H1 (cell line): ENCODE data around the gene ST3GAL3. TPM values are rescaled to one million over a fixed set of nuclear protein-coding genes. Genes with fewer than 3 reads are reported as not detected.

Experiments
- CTCF ChIA-PET: fragments of 300-600 bp; sonication (Branson Sonifier 250); formaldehyde crosslinking; loops from one replicate; lab custom pipeline; 2021; ENCODE audit not compliant: partially characterized antibody; lab: Charles Lee
- POLR2A ChIA-PET: fragments of 300-600 bp; sonication (Branson Sonifier 250); formaldehyde crosslinking; loops from one replicate; lab custom pipeline; 2021; ENCODE audit warnings: inconsistent platforms; ENCODE audit not compliant: partially characterized antibody; lab: Charles Lee
- DNase-seq, 2 experiments: peaks; one replicate each; pipeline versions ENCODE4 v3.0.0 to v3.0.0-alpha.2; 2010 to 2022; ENCODE audit warnings: low spot score in 2 of 2, low read depth in 1 of 2, mixed read lengths in 1 of 2
- FAIRE-seq: peaks from 2 replicates; lab custom pipeline; 2011; peaks lifted over from hg19 to GRCh38; lab: Jason Lieb, UNC
- H2AFZ ChIP-seq: 2 replicates; pipeline ENCODE4 v1.8.1; 2012; ENCODE audit warnings: low read length, inconsistent platforms
- H2AK5ac ChIP-seq: 2 replicates; pipeline ENCODE4 v1.6.1; 2013; ENCODE audit warnings: low read depth, low read length
- H2BK120ac ChIP-seq: replicated peaks from 2 replicates; pipeline ENCODE3; 2013; ENCODE audit warnings: low read depth, low read length, inconsistent platforms
- H2BK12ac ChIP-seq: 2 replicates; pipeline ENCODE4 v1.6.1; 2013; ENCODE audit warnings: low read depth, low read length
- H2BK15ac ChIP-seq: 2 replicates; pipeline ENCODE4 v1.6.1; 2013; ENCODE audit warnings: low read length
- H2BK20ac ChIP-seq: 2 replicates; pipeline ENCODE4 v1.6.1; 2013; ENCODE audit warnings: low read length
- H2BK5ac ChIP-seq: 2 replicates; pipeline ENCODE4 v1.6.1; 2013; ENCODE audit warnings: low read depth, low read length
- H3K14ac ChIP-seq: 2 replicates; pipeline ENCODE4 v1.6.1; 2013; ENCODE audit warnings: inconsistent platforms; ENCODE audit not compliant: insufficient read length
- H3K18ac ChIP-seq: 2 replicates; pipeline ENCODE4 v1.6.1; 2013; ENCODE audit warnings: low read length; ENCODE audit errors: extremely low read depth
- H3K23ac ChIP-seq: 2 replicates; pipeline ENCODE4 v1.6.1; 2013; ENCODE audit warnings: inconsistent platforms; ENCODE audit not compliant: insufficient read length
- H3K23me2 ChIP-seq: 2 replicates; pipeline ENCODE4 v1.6.1; 2013; ENCODE audit warnings: low read depth, low read length
- H3K27ac ChIP-seq: 2 replicates; pipeline ENCODE4 v1.6.1; 2011; ENCODE audit warnings: low read depth, low read length, inconsistent platforms
- H3K27me3 ChIP-seq, 4 experiments: replicated peaks in 1 of 4; 1 replicate in 1 of 4; 2 replicates in 3 of 4; pipeline versions ENCODE4 v1.6.1 to v1.8.1; 2011 to 2013; ENCODE audit warnings: low read length in 3 of 4, mild to moderate bottlenecking in 3 of 4, inconsistent platforms in 2 of 4, mixed read lengths in 2 of 4, moderate library complexity in 1 of 4; ENCODE audit not compliant: control insufficient read depth in 3 of 4, insufficient read depth in 3 of 4; ENCODE audit errors: extremely low read depth in 1 of 4
- H3K36me3 ChIP-seq, 4 experiments: 2 replicates each; pipeline versions ENCODE4 v1.6.1 to v1.8.1; 2011 to 2013; ENCODE audit warnings: mild to moderate bottlenecking in 4 of 4, low read length in 3 of 4, moderate library complexity in 2 of 4, control low read depth in 1 of 4, inconsistent platforms in 1 of 4; ENCODE audit not compliant: insufficient read depth in 4 of 4, control insufficient read depth in 2 of 4
- H3K4ac ChIP-seq: replicated peaks from 2 replicates; pipeline ENCODE3; 2013; ENCODE audit warnings: low read length, low read depth, mixed read lengths, inconsistent platforms; ENCODE audit not compliant: insufficient read length
- H3K4me1 ChIP-seq, 4 experiments: replicated peaks in 1 of 4; 1 replicate in 1 of 4; 2 replicates in 3 of 4; pipeline versions ENCODE4 v1.6.1 to v1.8.1; 2011 to 2013; ENCODE audit warnings: low read length in 3 of 4, inconsistent platforms in 2 of 4, mixed read lengths in 1 of 4; ENCODE audit not compliant: insufficient read depth in 4 of 4, control insufficient read depth in 3 of 4
- H3K4me2 ChIP-seq, 2 experiments: 2 replicates each; pipeline versions ENCODE4 v1.6.1 to v1.8.1; 2011 to 2013; ENCODE audit warnings: low read depth in 2 of 2, low read length in 2 of 2, control low read depth in 1 of 2, inconsistent platforms in 1 of 2, mild to moderate bottlenecking in 1 of 2; ENCODE audit not compliant: insufficient read depth in 1 of 2
- H3K4me3 ChIP-seq, 4 experiments: fragments of 200-600, 300-600 bp in 1 of 4; sonication (generic), shearing (Covaris generic), sonication (Bioruptor Twin) in 1 of 4; 2 replicates each; pipeline versions ENCODE4 v1.5.1 to v1.8.1; 2011 to 2016; ENCODE audit warnings: low read length in 4 of 4, low read depth in 3 of 4, control low read depth in 2 of 4, inconsistent platforms in 2 of 4, mild to moderate bottlenecking in 2 of 4, mixed read lengths in 1 of 4, moderate library complexity in 1 of 4; ENCODE audit not compliant: insufficient read depth in 2 of 4; ENCODE audit errors: extremely low read depth in 1 of 4
- H3K56ac ChIP-seq: replicated peaks from 2 replicates; pipeline ENCODE3; 2013; ENCODE audit warnings: low read depth, mild to moderate bottlenecking, mixed read lengths, low read length, inconsistent platforms; ENCODE audit not compliant: insufficient read length
- H3K79me1 ChIP-seq: 2 replicates; pipeline ENCODE4 v1.6.1; 2013; ENCODE audit warnings: low read depth, low read length, control low read depth
- H3K79me2 ChIP-seq, 2 experiments: 2 replicates each; pipeline versions ENCODE4 v1.6.1 to v1.8.1; 2012 to 2013; ENCODE audit warnings: low read length in 2 of 2, mild to moderate bottlenecking in 2 of 2, inconsistent platforms in 1 of 2; ENCODE audit not compliant: insufficient read depth in 2 of 2, control insufficient read depth in 1 of 2
- H3K9ac ChIP-seq, 4 experiments: replicated peaks in 1 of 4; 1 replicate in 1 of 4; 2 replicates in 3 of 4; pipeline versions ENCODE4 v1.6.1 to v1.8.1; 2011 to 2013; ENCODE audit warnings: low read depth in 3 of 4, low read length in 3 of 4, control low read depth in 2 of 4, mild to moderate bottlenecking in 2 of 4, moderate library complexity in 2 of 4, inconsistent platforms in 1 of 4; ENCODE audit errors: extremely low read depth in 1 of 4
- H3K9me3 ChIP-seq, 2 experiments: 2 replicates each; pipeline versions ENCODE4 v1.6.1 to v1.8.1; 2012 to 2013; ENCODE audit warnings: mild to moderate bottlenecking in 2 of 2, moderate library complexity in 2 of 2, control low read depth in 1 of 2, inconsistent platforms in 1 of 2, low read depth in 1 of 2, low read length in 1 of 2, mixed read lengths in 1 of 2; ENCODE audit not compliant: insufficient read depth in 2 of 2
- H4K20me1 ChIP-seq, 2 experiments: replicated peaks in 1 of 2; 2 replicates each; pipeline versions ENCODE3 to v1.8.1; 2011 to 2013; ENCODE audit warnings: inconsistent platforms in 2 of 2, low read length in 2 of 2, mild to moderate bottlenecking in 1 of 2; ENCODE audit not compliant: insufficient read depth in 2 of 2, control insufficient read depth in 1 of 2
- H4K5ac ChIP-seq: 2 replicates; pipeline ENCODE4 v1.6.1; 2013; ENCODE audit warnings: low read length, low read depth, mixed read lengths, inconsistent platforms; ENCODE audit not compliant: insufficient read length
- H4K8ac ChIP-seq: 2 replicates; pipeline ENCODE4 v1.8.0; 2013; ENCODE audit warnings: mild to moderate bottlenecking, moderate library complexity, low read length, inconsistent platforms; ENCODE audit not compliant: insufficient read depth; ENCODE audit errors: extremely low read depth
- H4K91ac ChIP-seq: replicated peaks from 2 replicates; pipeline ENCODE3; 2013; ENCODE audit warnings: low read length, mixed read lengths, inconsistent platforms; ENCODE audit not compliant: insufficient read length
- NANOG ChIP-seq: IDR thresholded peaks from 2 replicates; pipeline ENCODE4 v1.6.1; 2011; ENCODE audit warnings: low read length, low read depth, mild to moderate bottlenecking, inconsistent platforms; ENCODE audit not compliant: insufficient read depth, poor library complexity, severe bottlenecking
- WGBS, 2 experiments: shearing (Covaris generic) in 1 of 2; methylation state at CpG; one replicate each; pipeline versions ENCODE4 v1.1.6 to v1.1.7; 2013 to 2015; ENCODE audit warnings: low lambda C conversion rate in 2 of 2, mixed read lengths in 2 of 2, inconsistent platforms in 1 of 2, low coverage in 1 of 2, missing lambda C conversion rate in 1 of 2; ENCODE audit not compliant: insufficient replicate concordance in 2 of 2, insufficient coverage in 1 of 2, insufficient read length in 1 of 2; ENCODE audit errors: extremely low coverage in 1 of 2, missing lambda C conversion rate in 1 of 2; 5-methylcytosine and 5-hydroxymethylcytosine counted together
- polyA plus RNA-seq, 7 experiments: library from polyadenylated mRNA; depleted of rRNA in 3 of 7; stranded (reverse) in 5 of 7; unstranded in 2 of 7; fragments of >200 nt in 5 of 7; fragments of 200-250 nt in 2 of 7; gene quantifications; 1 replicate in 5 of 7; 2 replicates in 1 of 7; 4 replicates in 1 of 7; pipeline versions ENCODE4 v1.2.1 to v1.2.3, GENCODE V29; 2011 to 2013; ENCODE audit warnings: missing spikeins in 2 of 7, mixed read lengths in 2 of 7
- total RNA-seq: library from RNA; stranded (reverse); fragmentation: NEBNext Ultra II Directional; extraction: Animal tissue kit (Norgen Biotek cat#: 25700); gene quantifications from 2 replicates; pipeline ENCODE4 v1.2.1, GENCODE V29; 2021
- TF ChIP-seq, protein P1 (sequence below): IDR thresholded peaks from 2 replicates; pipeline ENCODE4 v1.6.1; 2011; ENCODE audit warnings: low read depth, mild to moderate bottlenecking, low read length; ENCODE audit not compliant: insufficient read depth

ST3GAL3 gene
- total and polyA plus RNA-seq, 2 of the 8 experiments (the other 6 are each of a cell fraction or from before 2014, with no cell fraction given), result 6.8 to 7.0 TPM

DNA sequence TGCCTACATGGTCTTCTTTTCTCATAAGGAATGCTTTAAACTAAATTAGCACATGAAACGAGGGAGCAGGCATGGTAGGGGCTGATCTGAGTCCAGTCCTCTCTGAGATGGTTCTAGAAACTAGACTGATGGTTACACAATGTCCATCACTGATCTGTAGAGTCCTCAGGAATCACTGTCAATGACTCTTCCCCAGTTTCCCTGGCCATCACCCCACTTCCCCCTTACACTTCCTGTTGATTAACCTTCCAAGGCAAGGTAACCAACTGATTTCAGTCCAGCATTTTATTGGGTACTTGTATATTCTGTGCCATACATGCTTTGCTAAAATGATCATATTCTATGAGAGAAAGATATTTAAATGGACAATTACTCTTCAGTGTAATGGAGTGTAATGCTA is 125.7 kb downstream of the ST3GAL3 start:
- H2BK15ac ChIP-seq, result no peak overlapping the region
- DNase-seq (no peak), FAIRE-seq (no peak)
- H2BK12ac ChIP-seq, result 0 out of 2 replicates have a peak overlapping the region, but pooled peaks have one; percentile 18
- H2BK120ac ChIP-seq, result no peak overlapping the region
- H3K4me2 ChIP-seq, result no peak overlapping the region
- no peaks in the 10 kb centered on the region; a peak in 1 of 7 replicates for H3K27me3 ChIP-seq
- no peaks in the 10 kb centered on the region for H3K23me2 ChIP-seq
- no peak overlapping the region for H4K5ac ChIP-seq
- H3K36me3 ChIP-seq, result no peaks in the 10 kb centered on the region
- no peak overlapping the region for H3K4me3 ChIP-seq
- H3K27ac ChIP-seq, result no peak overlapping the region
- H3K9ac ChIP-seq, result no peak overlapping the region
- ChIA-PET CTCF (interaction anchor here (0.7 to 1.7 kb wide), 3 partner anchors 22 to 69 kb away, joined by 3 to 7 read pairs (median 5); no protein-coding TSS in a partner anchor), POLR2A (interaction anchor here (1.0 kb wide), 1 partner anchor 77 kb away, joined by 3 read pairs; no protein-coding TSS in a partner anchor)
- peak overlapping the region; percentile 12 for H4K91ac ChIP-seq
- no peak overlapping the region for H3K18ac ChIP-seq
- no peak overlapping the region for H3K56ac ChIP-seq
- WGBS, 2 experiments, result 86% methylated on average over 1 of the region's 1 CpG; no CpG with 5 or more reads in 1 of the 2 experiments
- no peak overlapping the region for H3K14ac ChIP-seq
- no peaks in the 10 kb centered on the region for H3K79me1 ChIP-seq
- H3K79me2 ChIP-seq, result no peaks in the 10 kb centered on the region
- H2BK20ac ChIP-seq, result peak overlapping the region; percentile 38; the same call in 1 of the 2 replicates
- no peak overlapping the region for H2AFZ ChIP-seq
- no peaks in the 10 kb centered on the region for H4K20me1 ChIP-seq
- H3K4ac ChIP-seq, result no peak overlapping the region
- no peak overlapping the region for H3K23ac ChIP-seq
- H2BK5ac ChIP-seq, result no peak overlapping the region
- no peak overlapping the region for H4K8ac ChIP-seq
- no peaks in the 10 kb centered on the region for H3K9me3 ChIP-seq
- no peak for TF ChIP-seq NANOG
- TF ChIP-seq, protein P1, sequence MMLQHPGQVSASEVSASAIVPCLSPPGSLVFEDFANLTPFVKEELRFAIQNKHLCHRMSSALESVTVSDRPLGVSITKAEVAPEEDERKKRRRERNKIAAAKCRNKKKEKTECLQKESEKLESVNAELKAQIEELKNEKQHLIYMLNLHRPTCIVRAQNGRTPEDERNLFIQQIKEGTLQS, result no peak
- no peak overlapping the region for H2AK5ac ChIP-seq
- H3K4me1 ChIP-seq, result peaks cover 5 to 18% (median 17%) of the 10 kb centered on the region in 4 experiments
